K562 (cell line): Measurements from ENCODE around the gene PRXL2B. TPM values are rescaled to one million over a fixed set of nuclear protein-coding genes. Genes with fewer than 3 reads are reported as not detected.

Source experiments
- CBFB ChIP-seq: sonication (generic); formaldehyde crosslinking; IDR thresholded peaks from 2 replicates; pipeline ENCODE4 v1.4.0; 2020; ENCODE audit warnings: mild to moderate bottlenecking, missing genetic modification reagents
- ILF3 ChIP-seq: fragments of 450-650 bp; IDR thresholded peaks from 2 replicates; pipeline ENCODE4 v1.6.1; 2018; ENCODE audit warnings: antibody characterized with exemption, mild to moderate bottlenecking, moderate library complexity, borderline replicate concordance
- NCOA2 ChIP-seq, 2 experiments: fragments of 450-650 bp; IDR thresholded peaks; 2 replicates each; pipeline ENCODE4 v1.6.1; 2018; ENCODE audit warnings: mild to moderate bottlenecking in 2 of 2, moderate library complexity in 1 of 2; ENCODE audit not compliant: partially characterized antibody in 2 of 2
- SRSF7 ChIP-seq: fragments of 200-400 bp; formaldehyde crosslinking; optimal IDR thresholded peaks from 2 replicates; pipeline ENCODE3; 2017; ENCODE audit warnings: mild to moderate bottlenecking, low read depth, low read length
- TRIM28 ChIP-seq: fragments of 450-650 bp; IDR thresholded peaks from 2 replicates; pipeline ENCODE4 v1.6.1; 2017
- ZBTB1 ChIP-seq: sonication (generic); formaldehyde crosslinking; IDR thresholded peaks from 2 replicates; pipeline ENCODE4 v1.8.1; 2023; ENCODE audit warnings: missing genetic modification reagents, low read depth, mild to moderate bottlenecking, borderline replicate concordance
- ZNF239 ChIP-seq: fragments of 250-450 bp; sonication (Bioruptor Pico); IDR thresholded peaks from 2 replicates; pipeline ENCODE4 v1.4.0; 2020; ENCODE audit warnings: mild to moderate bottlenecking
- ZNF589 ChIP-seq: fragments of 200-800 bp; sonication (Bioruptor generic); IDR thresholded peaks from 2 replicates; pipeline ENCODE4 v1.6.1; 2016; ENCODE audit warnings: low read depth, missing genetic modification characterization, missing compliant biosample characterization
- polyA plus RNA-seq, 8 experiments: library from polyadenylated mRNA; depleted of rRNA in 4 of 8; stranded (reverse) in 5 of 8; unstranded in 3 of 8; fragments of >200 nt; fragmentation: Nextera tagmentation in 2 of 8; fragmentation: Illumina TruSeq in 1 of 8; extraction: Ambion mirVana in 2 of 8; extraction: Trizol in 1 of 8; gene quantifications; 2 replicates each; pipeline versions ENCODE4 v1.2.1 to v1.2.3, GENCODE V29; 2011 to 2014; ENCODE audit warnings: inconsistent platforms in 1 of 8, missing spikeins in 1 of 8
- total RNA-seq, 7 experiments: library from RNA; depleted of rRNA in 6 of 7; stranded (reverse); fragments of >200 nt in 6 of 7; fragmentation: Illumina TruSeq in 2 of 7; extraction: Trizol in 2 of 7; gene quantifications; 2 replicates each; pipeline versions ENCODE4 v1.2.1 to v1.2.3, GENCODE V29; 2011 to 2021; ENCODE audit warnings: low replicate concordance in 1 of 7
- TF ChIP-seq, protein P1 (sequence below): sonication (generic); formaldehyde crosslinking; IDR thresholded peaks from 2 replicates; pipeline ENCODE4 v1.4.0; 2020; ENCODE audit warnings: mild to moderate bottlenecking, missing genetic modification reagents
- TF ChIP-seq, protein P2 (sequence below), 2 experiments: fragments of 250-450 bp in 1 of 2; fragments of 450-650 bp in 1 of 2; sonication (Bioruptor Pico) in 1 of 2; IDR thresholded peaks; 2 replicates each; pipeline versions ENCODE4 v1.6.1 to v1.8.0; 2016 to 2021; ENCODE audit warnings: mild to moderate bottlenecking in 2 of 2, moderate library complexity in 2 of 2, missing compliant biosample characterization in 1 of 2, missing genetic modification characterization in 1 of 2
- TF ChIP-seq, protein P3 (sequence below): fragments of 450-650 bp; IDR thresholded peaks from 2 replicates; pipeline ENCODE4 v1.6.1; 2018; ENCODE audit not compliant: partially characterized antibody
- TF ChIP-seq, protein P4 (sequence below), 2 experiments: fragments of 450-650 bp; IDR thresholded peaks; 2 replicates each; pipeline ENCODE4 v1.6.1; 2018; ENCODE audit warnings: mild to moderate bottlenecking in 2 of 2, low read depth in 1 of 2; ENCODE audit not compliant: partially characterized antibody in 2 of 2
- TF ChIP-seq, protein P5 (sequence below): sonication (generic); formaldehyde crosslinking; IDR thresholded peaks from 2 replicates; pipeline ENCODE4 v1.8.0; 2022; ENCODE audit warnings: missing genetic modification reagents, mild to moderate bottlenecking, moderate library complexity, borderline replicate concordance

Gene PRXL2B
- total and polyA plus RNA-seq, 9 of the 15 experiments (the other 6 are each of a cell fraction or from before 2014, with no cell fraction given) = 0.99 to 25.3 (median 11.8) TPM

DNA sequence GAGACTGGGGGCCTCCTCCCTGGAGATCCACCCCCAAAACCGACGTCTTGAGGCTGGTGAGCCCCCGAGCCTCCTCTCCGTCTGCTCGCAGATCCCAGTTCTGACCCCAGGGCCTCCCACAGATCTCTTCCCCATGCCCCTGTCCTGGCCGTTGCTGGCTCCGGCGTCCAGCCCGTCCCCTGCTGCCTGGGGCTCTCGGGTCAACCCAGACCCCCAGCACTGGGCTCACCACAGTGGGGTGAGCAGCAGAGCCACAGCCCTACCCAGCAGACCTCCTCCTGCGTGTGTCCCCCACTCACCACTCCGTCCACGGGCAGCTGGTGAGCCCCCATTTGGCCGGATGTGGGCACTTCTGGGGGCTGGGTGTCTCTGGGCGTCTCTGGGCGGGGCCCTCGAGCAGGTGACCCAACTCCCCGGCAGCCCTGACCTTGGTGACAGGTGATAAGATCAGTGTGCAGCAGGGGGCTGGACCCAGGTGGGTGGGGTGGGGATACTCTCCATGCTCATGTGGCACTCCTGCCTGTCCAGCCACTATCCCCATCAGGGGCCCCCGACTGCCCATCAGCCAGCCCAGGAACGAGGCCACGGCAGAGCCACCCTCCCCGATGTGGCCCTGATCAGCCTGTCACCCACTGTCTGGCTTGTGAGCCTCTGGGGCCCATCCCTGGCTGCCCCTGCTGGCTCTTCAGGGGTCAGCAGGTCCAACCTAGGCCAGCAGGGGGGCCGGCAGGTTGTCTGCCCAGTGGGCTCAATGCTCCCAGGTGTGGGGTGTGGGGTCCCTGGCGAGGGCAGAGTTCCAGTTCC is 29.7 kb upstream of the PRXL2B start (continued):
- TF ChIP-seq ZBTB1 (no peak; the same call in 1 of the 2 replicates), NCOA2 (IDR thresholded peaks at IDR 0.05; ENCODE audit: partially characterized antibody in 2 of 2) (no peak), ZNF239 (no peak), ZNF589 (CRISPR knock-in tag) (no peak), ILF3 (no peak), TRIM28 (no peak), CBFB (CRISPR knock-in tag) (no peak), SRSF7 (no peak)
- TF ChIP-seq, protein P1, sequence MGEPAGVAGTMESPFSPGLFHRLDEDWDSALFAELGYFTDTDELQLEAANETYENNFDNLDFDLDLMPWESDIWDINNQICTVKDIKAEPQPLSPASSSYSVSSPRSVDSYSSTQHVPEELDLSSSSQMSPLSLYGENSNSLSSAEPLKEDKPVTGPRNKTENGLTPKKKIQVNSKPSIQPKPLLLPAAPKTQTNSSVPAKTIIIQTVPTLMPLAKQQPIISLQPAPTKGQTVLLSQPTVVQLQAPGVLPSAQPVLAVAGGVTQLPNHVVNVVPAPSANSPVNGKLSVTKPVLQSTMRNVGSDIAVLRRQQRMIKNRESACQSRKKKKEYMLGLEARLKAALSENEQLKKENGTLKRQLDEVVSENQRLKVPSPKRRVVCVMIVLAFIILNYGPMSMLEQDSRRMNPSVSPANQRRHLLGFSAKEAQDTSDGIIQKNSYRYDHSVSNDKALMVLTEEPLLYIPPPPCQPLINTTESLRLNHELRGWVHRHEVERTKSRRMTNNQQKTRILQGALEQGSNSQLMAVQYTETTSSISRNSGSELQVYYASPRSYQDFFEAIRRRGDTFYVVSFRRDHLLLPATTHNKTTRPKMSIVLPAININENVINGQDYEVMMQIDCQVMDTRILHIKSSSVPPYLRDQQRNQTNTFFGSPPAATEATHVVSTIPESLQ (CRISPR knock-in tag) = no peak
- TF ChIP-seq, protein P2, sequence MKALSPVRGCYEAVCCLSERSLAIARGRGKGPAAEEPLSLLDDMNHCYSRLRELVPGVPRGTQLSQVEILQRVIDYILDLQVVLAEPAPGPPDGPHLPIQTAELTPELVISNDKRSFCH (CRISPR knock-in tag; IDR thresholded peaks at IDR 0.05) = no peak
- TF ChIP-seq, protein P2 (tag; IDR thresholded peaks at IDR 0.05) = 0 out of 2 replicates have a peak, but pooled peaks have one; percentile 18
- TF ChIP-seq, protein P3, sequence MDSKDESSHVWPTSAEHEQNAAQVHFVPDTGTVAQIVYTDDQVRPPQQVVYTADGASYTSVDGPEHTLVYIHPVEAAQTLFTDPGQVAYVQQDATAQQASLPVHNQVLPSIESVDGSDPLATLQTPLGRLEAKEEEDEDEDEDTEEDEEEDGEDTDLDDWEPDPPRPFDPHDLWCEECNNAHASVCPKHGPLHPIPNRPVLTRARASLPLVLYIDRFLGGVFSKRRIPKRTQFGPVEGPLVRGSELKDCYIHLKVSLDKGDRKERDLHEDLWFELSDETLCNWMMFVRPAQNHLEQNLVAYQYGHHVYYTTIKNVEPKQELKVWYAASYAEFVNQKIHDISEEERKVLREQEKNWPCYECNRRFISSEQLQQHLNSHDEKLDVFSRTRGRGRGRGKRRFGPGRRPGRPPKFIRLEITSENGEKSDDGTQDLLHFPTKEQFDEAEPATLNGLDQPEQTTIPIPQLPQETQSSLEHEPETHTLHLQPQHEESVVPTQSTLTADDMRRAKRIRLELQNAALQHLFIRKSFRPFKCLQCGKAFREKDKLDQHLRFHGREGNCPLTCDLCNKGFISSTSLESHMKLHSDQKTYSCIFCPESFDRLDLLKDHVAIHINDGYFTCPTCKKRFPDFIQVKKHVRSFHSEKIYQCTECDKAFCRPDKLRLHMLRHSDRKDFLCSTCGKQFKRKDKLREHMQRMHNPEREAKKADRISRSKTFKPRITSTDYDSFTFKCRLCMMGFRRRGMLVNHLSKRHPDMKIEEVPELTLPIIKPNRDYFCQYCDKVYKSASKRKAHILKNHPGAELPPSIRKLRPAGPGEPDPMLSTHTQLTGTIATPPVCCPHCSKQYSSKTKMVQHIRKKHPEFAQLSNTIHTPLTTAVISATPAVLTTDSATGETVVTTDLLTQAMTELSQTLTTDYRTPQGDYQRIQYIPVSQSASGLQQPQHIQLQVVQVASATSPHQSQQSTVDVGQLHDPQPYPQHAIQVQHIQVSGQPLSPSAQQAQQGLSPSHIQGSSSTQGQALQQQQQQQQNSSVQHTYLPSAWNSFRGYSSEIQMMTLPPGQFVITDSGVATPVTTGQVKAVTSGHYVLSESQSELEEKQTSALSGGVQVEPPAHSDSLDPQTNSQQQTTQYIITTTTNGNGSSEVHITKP = no peak
- TF ChIP-seq, protein P4, sequence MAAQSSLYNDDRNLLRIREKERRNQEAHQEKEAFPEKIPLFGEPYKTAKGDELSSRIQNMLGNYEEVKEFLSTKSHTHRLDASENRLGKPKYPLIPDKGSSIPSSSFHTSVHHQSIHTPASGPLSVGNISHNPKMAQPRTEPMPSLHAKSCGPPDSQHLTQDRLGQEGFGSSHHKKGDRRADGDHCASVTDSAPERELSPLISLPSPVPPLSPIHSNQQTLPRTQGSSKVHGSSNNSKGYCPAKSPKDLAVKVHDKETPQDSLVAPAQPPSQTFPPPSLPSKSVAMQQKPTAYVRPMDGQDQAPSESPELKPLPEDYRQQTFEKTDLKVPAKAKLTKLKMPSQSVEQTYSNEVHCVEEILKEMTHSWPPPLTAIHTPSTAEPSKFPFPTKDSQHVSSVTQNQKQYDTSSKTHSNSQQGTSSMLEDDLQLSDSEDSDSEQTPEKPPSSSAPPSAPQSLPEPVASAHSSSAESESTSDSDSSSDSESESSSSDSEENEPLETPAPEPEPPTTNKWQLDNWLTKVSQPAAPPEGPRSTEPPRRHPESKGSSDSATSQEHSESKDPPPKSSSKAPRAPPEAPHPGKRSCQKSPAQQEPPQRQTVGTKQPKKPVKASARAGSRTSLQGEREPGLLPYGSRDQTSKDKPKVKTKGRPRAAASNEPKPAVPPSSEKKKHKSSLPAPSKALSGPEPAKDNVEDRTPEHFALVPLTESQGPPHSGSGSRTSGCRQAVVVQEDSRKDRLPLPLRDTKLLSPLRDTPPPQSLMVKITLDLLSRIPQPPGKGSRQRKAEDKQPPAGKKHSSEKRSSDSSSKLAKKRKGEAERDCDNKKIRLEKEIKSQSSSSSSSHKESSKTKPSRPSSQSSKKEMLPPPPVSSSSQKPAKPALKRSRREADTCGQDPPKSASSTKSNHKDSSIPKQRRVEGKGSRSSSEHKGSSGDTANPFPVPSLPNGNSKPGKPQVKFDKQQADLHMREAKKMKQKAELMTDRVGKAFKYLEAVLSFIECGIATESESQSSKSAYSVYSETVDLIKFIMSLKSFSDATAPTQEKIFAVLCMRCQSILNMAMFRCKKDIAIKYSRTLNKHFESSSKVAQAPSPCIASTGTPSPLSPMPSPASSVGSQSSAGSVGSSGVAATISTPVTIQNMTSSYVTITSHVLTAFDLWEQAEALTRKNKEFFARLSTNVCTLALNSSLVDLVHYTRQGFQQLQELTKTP (IDR thresholded peaks at IDR 0.05; ENCODE audit: low read depth in 1 of 2, partially characterized antibody in 2 of 2) = no peak
- TF ChIP-seq, protein P5, sequence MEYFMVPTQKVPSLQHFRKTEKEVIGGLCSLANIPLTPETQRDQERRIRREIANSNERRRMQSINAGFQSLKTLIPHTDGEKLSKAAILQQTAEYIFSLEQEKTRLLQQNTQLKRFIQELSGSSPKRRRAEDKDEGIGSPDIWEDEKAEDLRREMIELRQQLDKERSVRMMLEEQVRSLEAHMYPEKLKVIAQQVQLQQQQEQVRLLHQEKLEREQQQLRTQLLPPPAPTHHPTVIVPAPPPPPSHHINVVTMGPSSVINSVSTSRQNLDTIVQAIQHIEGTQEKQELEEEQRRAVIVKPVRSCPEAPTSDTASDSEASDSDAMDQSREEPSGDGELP (CRISPR knock-in tag) = peak; percentile 66
